CD14-positive monocyte (primary cell): ENCODE data around the gene PLA2G2E. TPM values are rescaled to one million over a fixed set of nuclear protein-coding genes. Genes with fewer than 3 reads are reported as not detected.

Experiments used
- DNase-seq, 3 donors: peaks; one replicate each; pipeline ENCODE4 v3.0.0-alpha.2; 2011 to 2022
- H2AFZ ChIP-seq: 2 replicates; pipeline ENCODE4 v1.6.0; 2012; ENCODE audit warnings: mild to moderate bottlenecking, low read depth, low read length, inconsistent platforms; ENCODE audit not compliant: insufficient read depth, poor library complexity, severe bottlenecking
- H3K27ac ChIP-seq, 2 donors: 1 replicate in 1 of 2; 2 replicates in 1 of 2; pipeline ENCODE4 v1.5.1; 2012 to 2013; ENCODE audit warnings: low read length in 2 of 2, control low read depth in 1 of 2, inconsistent platforms in 1 of 2, low read depth in 1 of 2, mild to moderate bottlenecking in 1 of 2
- H3K27me3 ChIP-seq, 2 donors: one replicate each; pipeline versions ENCODE4 v1.6.0 to v1.6.1; 2011 to 2013; ENCODE audit warnings: low read length in 2 of 2; ENCODE audit not compliant: control insufficient read depth in 2 of 2, insufficient read depth in 2 of 2
- H3K36me3 ChIP-seq, 2 donors: replicated peaks in 1 of 2; 1 replicate in 1 of 2; 2 replicates in 1 of 2; pipeline versions ENCODE4 v1.5.1 to v1.6.1; 2012 to 2013; ENCODE audit warnings: low read length in 2 of 2, control low read depth in 1 of 2, inconsistent platforms in 1 of 2, mild to moderate bottlenecking in 1 of 2; ENCODE audit not compliant: insufficient read depth in 2 of 2, control insufficient read depth in 1 of 2
- H3K4me1 ChIP-seq, 2 donors: 1 replicate in 1 of 2; 2 replicates in 1 of 2; pipeline versions ENCODE4 v1.5.1 to v1.6.1; 2012 to 2013; ENCODE audit warnings: low read length in 2 of 2, control low read depth in 1 of 2, inconsistent platforms in 1 of 2, mild to moderate bottlenecking in 1 of 2, moderate library complexity in 1 of 2; ENCODE audit not compliant: insufficient read depth in 2 of 2, control insufficient read depth in 1 of 2
- H3K4me2 ChIP-seq: replicated peaks from 2 replicates; pipeline ENCODE3; 2012; ENCODE audit warnings: low read length, moderate library complexity, mild to moderate bottlenecking; ENCODE audit not compliant: poor library complexity, severe bottlenecking; ENCODE audit errors: extremely low read depth
- H3K4me3 ChIP-seq, 3 experiments: fragments of 200-600 bp in 1 of 3; sonication (generic) in 1 of 3; replicated peaks in 1 of 3; 1 replicate in 2 of 3; 2 replicates in 1 of 3; pipeline ENCODE4 v1.5.1; 2011 to 2013; ENCODE audit warnings: low read length in 3 of 3, mild to moderate bottlenecking in 3 of 3, control low read depth in 2 of 3, low read depth in 2 of 3, inconsistent platforms in 1 of 3, moderate library complexity in 1 of 3
- H3K79me2 ChIP-seq: 2 replicates; pipeline ENCODE4 v1.6.0; 2012; ENCODE audit warnings: mild to moderate bottlenecking, control low read depth, inconsistent platforms, low read length, moderate library complexity; ENCODE audit not compliant: insufficient read depth
- H3K9ac ChIP-seq: 2 replicates; pipeline ENCODE4 v1.6.0; 2017; ENCODE audit warnings: low read length, mild to moderate bottlenecking; ENCODE audit not compliant: insufficient read depth, poor library complexity, severe bottlenecking
- H3K9me3 ChIP-seq, 2 donors: replicated peaks in 1 of 2; 1 replicate in 1 of 2; 2 replicates in 1 of 2; pipeline versions ENCODE4 v1.5.1 to v1.6.1; 2012 to 2013; ENCODE audit warnings: low read length in 2 of 2, control low read depth in 1 of 2; ENCODE audit not compliant: control insufficient read depth in 1 of 2, insufficient read depth in 1 of 2
- H4K20me1 ChIP-seq: 2 replicates; pipeline ENCODE4 v1.6.0; 2012; ENCODE audit warnings: mild to moderate bottlenecking, low read length, control low read depth, moderate library complexity; ENCODE audit not compliant: insufficient read depth
- H3K27ac Mint-ChIP-seq, 7 donors: one replicate each; pipeline ENCODE4 v1.8.0; 2020; ENCODE audit warnings: mild to moderate bottlenecking in 7 of 7, mixed read lengths in 7 of 7, moderate library complexity in 6 of 7, inconsistent platforms in 2 of 7
- H3K27me3 Mint-ChIP-seq, 3 donors: one replicate each; pipeline ENCODE4 v1.8.0; 2021 to 2022; ENCODE audit warnings: low read depth in 3 of 3, mild to moderate bottlenecking in 3 of 3, mixed read lengths in 3 of 3, moderate library complexity in 3 of 3, inconsistent platforms in 1 of 3
- H3K36me3 Mint-ChIP-seq, 2 donors: one replicate each; pipeline ENCODE4 v1.8.0; 2020; ENCODE audit warnings: mixed read lengths in 2 of 2, inconsistent platforms in 1 of 2, mild to moderate bottlenecking in 1 of 2
- H3K4me1 Mint-ChIP-seq: one replicate; pipeline ENCODE4 v1.8.0; 2020; ENCODE audit warnings: mild to moderate bottlenecking, mixed read lengths
- H3K4me3 Mint-ChIP-seq, 2 donors: one replicate each; pipeline ENCODE4 v1.8.0; 2020; ENCODE audit warnings: mild to moderate bottlenecking in 2 of 2, mixed read lengths in 2 of 2, moderate library complexity in 1 of 2
- H3K9me3 Mint-ChIP-seq, 7 donors: one replicate each; pipeline ENCODE4 v1.8.0; 2020 to 2022; ENCODE audit warnings: mixed read lengths in 7 of 7, mild to moderate bottlenecking in 6 of 7, moderate library complexity in 6 of 7, inconsistent platforms in 2 of 7
- CTCF ChIP-seq: fragments of 200-600 bp; IDR thresholded peaks from one replicate; pipeline ENCODE4 v1.8.0; 2022; ENCODE audit warnings: antibody characterized with exemption, mild to moderate bottlenecking
- WGBS: methylation state at CpG from one replicate; pipeline ENCODE4 v1.1.5; 2013; ENCODE audit warnings: missing lambda C conversion rate; ENCODE audit not compliant: insufficient coverage; 5-methylcytosine and 5-hydroxymethylcytosine counted together
- intact Hi-C, 2 donors: fragments of 100-400 bp; cut with micrococcal nuclease; formaldehyde crosslinking; loops; one replicate each; pipeline versions ENCODE4 v1.15.0 to v1.15.1; 2023
- polyA plus RNA-seq, 3 donors: library from polyadenylated mRNA; depleted of rRNA in 1 of 3; unstranded in 2 of 3; stranded (reverse) in 1 of 3; fragments of 300-500 nt in 2 of 3; fragments of >200 nt in 1 of 3; fragmentation: Illumina TruSeq in 2 of 3; gene quantifications; 1 replicate in 2 of 3; 2 replicates in 1 of 3; pipeline ENCODE4 v1.2.3, GENCODE V29; 2012 to 2021

The PLA2G2E gene
- polyA plus RNA-seq, 3 donors: not detected

- Histone ChIP-seq H3K36me3 (no peaks in the 10 kb centered on the region), H3K4me3 (no peak overlapping the region), H3K9me3 (no peaks in the 10 kb centered on the region), H3K4me2 (no peak overlapping the region), H3K27ac (no peak overlapping the region), H3K79me2 (peaks cover 20% of the 10 kb centered on the region), H4K20me1 (peaks cover 6% of the 10 kb centered on the region), H3K9ac (no peak overlapping the region), H2AFZ (no peak overlapping the region), H3K27me3 (peaks cover 0 to 2% of the 10 kb centered on the region in 2 donors), H3K4me1 (peaks cover 14 to 17% of the 10 kb centered on the region in 2 donors)
- intact Hi-C loops: no loop called here
- no peak for DNase-seq
- H3K4me3 Mint-ChIP-seq: peak overlapping the region in 1 of 2 donors; percentile 21
- H3K27me3 Mint-ChIP-seq: peaks cover 6 to 24% (median 8%) of the 10 kb centered on the region in 3 donors
- no peak for TF ChIP-seq CTCF
- no peak overlapping the region for H3K27ac Mint-ChIP-seq
- no peaks in the 10 kb centered on the region for H3K36me3 Mint-ChIP-seq
- WGBS: 84% methylated on average over 2 of the region's 4 CpGs
- peaks cover 16% of the 10 kb centered on the region for H3K4me1 Mint-ChIP-seq
- H3K9me3 Mint-ChIP-seq: peaks cover 0 to 3% (median 2%) of the 10 kb centered on the region in 7 donors
Observed at GRCh38 chr1:19879661-19880060, 43.8 kb downstream of the PLA2G2E start.

GRCh38 chr1:19879227-19879626 lies 44.2 kb downstream of the PLA2G2E start:
- peaks cover 14 to 17% of the 10 kb centered on the region in 2 donors for H3K4me1 ChIP-seq
- Mint-ChIP-seq H3K27ac (no peak overlapping the region), H3K36me3 (no peaks in the 10 kb centered on the region), H3K27me3 (peaks cover 6 to 27% (median 8%) of the 10 kb centered on the region in 3 donors), H3K9me3 (peaks cover 0 to 6% (median 2%) of the 10 kb centered on the region in 7 donors), H3K4me3 (peak overlapping the region in 1 of 2 donors; percentile 12), H3K4me1 (peaks cover 16% of the 10 kb centered on the region)
- H3K27ac ChIP-seq: no peak overlapping the region
- TF ChIP-seq CTCF: no peak
- DNase-seq: no peak
- WGBS: 83% methylated on average over 1 of the region's 4 CpGs
- H3K79me2 ChIP-seq: peaks cover 16% of the 10 kb centered on the region
- no peak overlapping the region for H3K4me2 ChIP-seq
- no peak overlapping the region for H3K4me3 ChIP-seq
- H3K36me3 ChIP-seq: no peaks in the 10 kb centered on the region
- no peak overlapping the region for H2AFZ ChIP-seq
- H3K9ac ChIP-seq: no peak overlapping the region
- H4K20me1 ChIP-seq: peaks cover 5% of the 10 kb centered on the region
- peaks cover 0 to 2% of the 10 kb centered on the region in 2 donors for H3K27me3 ChIP-seq
- intact Hi-C loops: no loop called here
- no peaks in the 10 kb centered on the region for H3K9me3 ChIP-seq
